Natural killer cell (primary cell): Measurements from ENCODE around the gene FAAH. TPM values are rescaled to one million over a fixed set of nuclear protein-coding genes. Genes with fewer than 3 reads are reported as not detected.

Experiments
- ATAC-seq, 3 donors: fragments of 150-1000 bp in 2 of 3; fragments of 200-7000 bp in 1 of 3; cut with Tn5 transposase; 1 replicate in 1 of 3; 2 replicates in 2 of 3; pipeline ENCODE4 v1.10.0; 2021; ENCODE audit warnings: mild to moderate bottlenecking in 2 of 3, moderate library complexity in 2 of 3
- DNase-seq, 2 donors: peaks; one replicate each; pipeline versions ENCODE4 v3.0.0 to v3.0.0-alpha.2; 2013 to 2021; ENCODE audit warnings: mixed read lengths in 1 of 2
- H3K27ac ChIP-seq: one replicate; pipeline ENCODE4 v1.5.1; 2013; ENCODE audit warnings: mild to moderate bottlenecking, low read length
- H3K27me3 ChIP-seq: one replicate; pipeline ENCODE4 v1.6.1; 2013; ENCODE audit warnings: low read length; ENCODE audit not compliant: control insufficient read depth, insufficient read depth
- H3K36me3 ChIP-seq: one replicate; pipeline ENCODE4 v1.6.1; 2013; ENCODE audit warnings: low read length; ENCODE audit not compliant: control insufficient read depth, insufficient read depth
- H3K4me1 ChIP-seq: one replicate; pipeline ENCODE4 v1.6.1; 2013; ENCODE audit warnings: low read length; ENCODE audit not compliant: control insufficient read depth, insufficient read depth
- H3K4me3 ChIP-seq: one replicate; pipeline ENCODE4 v1.5.1; 2013; ENCODE audit warnings: low read length
- H3K9me3 ChIP-seq: one replicate; pipeline ENCODE4 v1.6.1; 2013; ENCODE audit warnings: low read length; ENCODE audit not compliant: control insufficient read depth, insufficient read depth
- H3K27ac Mint-ChIP-seq, 2 donors: one replicate each; pipeline ENCODE4 v1.8.0; 2022; ENCODE audit warnings: mild to moderate bottlenecking in 2 of 2, mixed read lengths in 2 of 2, moderate library complexity in 1 of 2
- H3K27me3 Mint-ChIP-seq, 2 donors: one replicate each; pipeline ENCODE4 v1.8.0; 2022; ENCODE audit warnings: low read depth in 2 of 2, mixed read lengths in 2 of 2
- H3K36me3 Mint-ChIP-seq: one replicate; pipeline ENCODE4 v1.8.0; 2022; ENCODE audit warnings: mixed read lengths
- H3K4me1 Mint-ChIP-seq, 2 donors: one replicate each; pipeline ENCODE4 v1.8.0; 2022; ENCODE audit warnings: mixed read lengths in 2 of 2
- H3K4me3 Mint-ChIP-seq: one replicate; pipeline ENCODE4 v1.8.0; 2022; ENCODE audit warnings: mild to moderate bottlenecking, moderate library complexity, mixed read lengths
- H3K9me3 Mint-ChIP-seq, 2 donors: one replicate each; pipeline ENCODE4 v1.8.0; 2022; ENCODE audit warnings: mixed read lengths in 2 of 2
- WGBS: methylation state at CpG from one replicate; pipeline ENCODE4 v1.1.7; 2013; ENCODE audit warnings: missing lambda C conversion rate; ENCODE audit not compliant: insufficient coverage; 5-methylcytosine and 5-hydroxymethylcytosine counted together
- intact Hi-C: fragments of 100-400 bp; cut with micrococcal nuclease; formaldehyde crosslinking; loops from one replicate; pipeline ENCODE4 v1.14.2; 2022
- total RNA-seq, 4 donors: library from RNA; stranded (reverse); fragments of 120-200 nt in 1 of 4; gene quantifications; one replicate each; pipeline versions ENCODE4 v1.2.3 to v1.2.4, GENCODE V29; 2013 to 2022
- TF ChIP-seq, protein P1 (sequence below): fragments of 200-600 bp; IDR thresholded peaks from one replicate; pipeline ENCODE4 v1.8.0; 2022; ENCODE audit warnings: antibody characterized with exemption

Gene FAAH
- total RNA-seq, 3 donors from 2014 or later (not counting 1 experiment from before 2014, with no cell fraction given): 4.7 to 10.0 (median 7.9) TPM

DNA sequence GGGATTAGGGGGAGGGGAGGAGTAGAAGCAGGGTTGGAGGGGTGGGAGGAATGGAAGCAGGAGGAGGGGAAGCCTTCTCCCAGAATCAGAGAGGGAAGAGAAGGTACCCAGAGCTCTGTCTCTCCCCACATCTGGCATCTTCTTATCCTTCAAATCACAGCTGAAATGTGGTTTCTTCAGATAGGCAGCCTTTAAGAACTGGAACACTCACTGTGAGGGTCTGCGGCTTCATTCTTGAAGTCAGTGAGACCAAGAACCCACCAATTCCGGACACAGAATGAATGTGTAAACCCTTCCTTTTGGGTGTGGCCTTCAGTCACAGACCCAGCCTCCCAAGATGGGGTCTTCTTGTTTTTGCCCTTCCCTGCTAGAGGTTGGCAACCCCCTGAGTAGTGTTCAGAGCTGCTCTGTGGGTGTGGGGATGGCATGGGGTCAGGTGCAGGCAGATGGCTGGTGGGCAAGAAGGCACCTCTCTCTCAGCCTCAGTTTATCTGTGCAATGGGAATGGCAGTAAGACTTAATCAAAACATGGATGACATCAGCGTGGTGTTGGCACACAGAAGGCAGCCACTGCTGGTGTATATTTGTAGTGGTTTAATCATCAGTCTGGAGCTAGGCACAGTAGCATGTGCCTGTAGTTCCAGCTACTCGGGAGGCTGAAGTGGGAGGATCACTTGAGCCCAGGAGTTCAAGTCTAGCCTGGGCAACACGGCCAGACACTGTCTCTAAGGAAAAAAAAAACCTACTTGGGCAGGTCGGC lies 7.2 kb downstream of the FAAH start:
- H3K27ac Mint-ChIP-seq: no peak overlapping the region
- H3K36me3 ChIP-seq: no peaks in the 10 kb centered on the region
- no peaks in the 10 kb centered on the region for H3K27me3 ChIP-seq
- no peaks in the 10 kb centered on the region for H3K36me3 Mint-ChIP-seq
- H3K4me3 ChIP-seq: no peak overlapping the region
- H3K4me3 Mint-ChIP-seq: no peak overlapping the region
- H3K4me1 ChIP-seq: peaks cover 18% of the 10 kb centered on the region
- H3K9me3 Mint-ChIP-seq: no peaks in the 10 kb centered on the region
- no peak for DNase-seq
- H3K27me3 Mint-ChIP-seq: peaks cover 0 to 11% of the 10 kb centered on the region in 2 donors
- TF ChIP-seq, protein P1, sequence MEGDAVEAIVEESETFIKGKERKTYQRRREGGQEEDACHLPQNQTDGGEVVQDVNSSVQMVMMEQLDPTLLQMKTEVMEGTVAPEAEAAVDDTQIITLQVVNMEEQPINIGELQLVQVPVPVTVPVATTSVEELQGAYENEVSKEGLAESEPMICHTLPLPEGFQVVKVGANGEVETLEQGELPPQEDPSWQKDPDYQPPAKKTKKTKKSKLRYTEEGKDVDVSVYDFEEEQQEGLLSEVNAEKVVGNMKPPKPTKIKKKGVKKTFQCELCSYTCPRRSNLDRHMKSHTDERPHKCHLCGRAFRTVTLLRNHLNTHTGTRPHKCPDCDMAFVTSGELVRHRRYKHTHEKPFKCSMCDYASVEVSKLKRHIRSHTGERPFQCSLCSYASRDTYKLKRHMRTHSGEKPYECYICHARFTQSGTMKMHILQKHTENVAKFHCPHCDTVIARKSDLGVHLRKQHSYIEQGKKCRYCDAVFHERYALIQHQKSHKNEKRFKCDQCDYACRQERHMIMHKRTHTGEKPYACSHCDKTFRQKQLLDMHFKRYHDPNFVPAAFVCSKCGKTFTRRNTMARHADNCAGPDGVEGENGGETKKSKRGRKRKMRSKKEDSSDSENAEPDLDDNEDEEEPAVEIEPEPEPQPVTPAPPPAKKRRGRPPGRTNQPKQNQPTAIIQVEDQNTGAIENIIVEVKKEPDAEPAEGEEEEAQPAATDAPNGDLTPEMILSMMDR: no peak
- ATAC-seq: no peak
- intact Hi-C loops: no loop called here
- peaks cover 0 to 10% of the 10 kb centered on the region in 2 donors for H3K4me1 Mint-ChIP-seq
- WGBS: 75% methylated on average over 6 of the region's 6 CpGs
- no peaks in the 10 kb centered on the region for H3K9me3 ChIP-seq
- H3K27ac ChIP-seq: no peak overlapping the region

DNA sequence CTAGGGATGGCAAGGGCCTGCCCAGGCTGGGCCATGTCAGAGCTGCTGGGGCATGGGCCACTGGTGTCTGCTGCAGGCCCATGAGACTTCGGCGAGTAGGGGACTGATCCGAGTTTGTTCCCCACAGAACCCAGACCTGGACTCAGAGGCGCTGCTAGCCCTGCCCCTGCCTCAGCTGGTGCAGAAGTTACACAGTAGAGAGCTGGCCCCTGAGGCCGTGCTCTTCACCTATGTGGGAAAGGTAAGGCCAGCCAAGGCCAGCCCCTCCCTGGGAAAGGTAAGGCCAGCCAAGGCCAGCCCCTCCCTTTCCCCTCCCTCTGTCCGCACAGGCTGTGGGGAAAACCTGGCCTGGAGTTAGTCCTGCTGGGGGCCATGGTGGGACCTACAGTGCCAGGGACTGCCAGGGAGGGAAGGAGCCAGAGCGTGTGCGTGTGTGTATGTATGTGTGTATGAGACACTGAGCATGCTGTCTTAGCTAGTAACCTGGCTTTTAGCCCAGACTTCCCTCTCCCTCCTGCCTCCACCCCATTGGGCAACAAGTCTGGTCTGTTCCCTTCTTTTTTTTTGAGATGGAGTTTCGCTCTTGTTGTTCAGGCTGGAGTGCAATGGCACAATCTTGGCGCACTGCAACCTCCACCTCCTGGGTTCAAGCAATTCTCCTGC lies 8.0 kb downstream of the FAAH start:
- Mint-ChIP-seq H3K9me3 (no peaks in the 10 kb centered on the region), H3K27me3 (peaks cover 0 to 11% of the 10 kb centered on the region in 2 donors), H3K36me3 (no peaks in the 10 kb centered on the region), H3K4me3 (no peak overlapping the region), H3K4me1 (peaks cover 2 to 14% of the 10 kb centered on the region in 2 donors), H3K27ac (no peak overlapping the region)
- TF ChIP-seq, protein P1: no peak
- no peak overlapping the region for H3K27ac ChIP-seq
- ATAC-seq (no peak), DNase-seq (no peak)
- 91% methylated on average over 7 of the region's 10 CpGs for WGBS
- H3K27me3 ChIP-seq: no peaks in the 10 kb centered on the region
- H3K4me1 ChIP-seq: peaks cover 25% of the 10 kb centered on the region
- no peaks in the 10 kb centered on the region for H3K9me3 ChIP-seq
- H3K36me3 ChIP-seq: no peaks in the 10 kb centered on the region
- intact Hi-C loops: no loop called here
- H3K4me3 ChIP-seq: no peak overlapping the region

DNA sequence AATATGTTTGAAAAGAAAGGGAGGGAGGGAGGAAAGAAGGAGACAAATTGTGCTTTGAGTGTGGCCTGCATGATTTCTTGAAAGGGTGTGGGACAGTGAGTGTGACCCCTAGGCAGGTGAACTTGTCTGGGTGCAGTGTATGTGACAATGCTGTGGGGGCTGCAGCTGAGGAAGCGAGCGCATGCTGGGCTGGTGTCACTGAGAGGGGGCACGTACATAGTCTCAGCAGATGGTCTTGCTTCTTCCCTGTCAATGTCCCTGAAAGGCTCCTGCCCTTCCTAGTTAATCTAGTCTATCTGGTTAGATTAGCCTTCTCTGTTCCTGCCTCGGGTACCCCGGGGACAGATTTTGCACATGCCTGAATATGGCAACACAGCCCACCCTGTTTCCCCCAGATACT lies 9.8 kb downstream of the FAAH start:
- Histone ChIP-seq H3K27me3 (no peaks in the 10 kb centered on the region), H3K36me3 (no peaks in the 10 kb centered on the region), H3K9me3 (no peaks in the 10 kb centered on the region), H3K27ac (no peak overlapping the region), H3K4me3 (no peak overlapping the region), H3K4me1 (peaks cover 29% of the 10 kb centered on the region)
- H3K4me3 Mint-ChIP-seq: no peak overlapping the region
- DNase-seq (no peak), ATAC-seq (no peak)
- no peak overlapping the region for H3K27ac Mint-ChIP-seq
- peaks cover 8 to 20% of the 10 kb centered on the region in 2 donors for H3K4me1 Mint-ChIP-seq
- TF ChIP-seq, protein P1: no peak
- intact Hi-C loops: no loop called here
- 89% methylated on average over 5 of the region's 5 CpGs for WGBS
- H3K9me3 Mint-ChIP-seq: no peaks in the 10 kb centered on the region
- no peaks in the 10 kb centered on the region for H3K36me3 Mint-ChIP-seq
- H3K27me3 Mint-ChIP-seq: peaks cover 0 to 11% of the 10 kb centered on the region in 2 donors
